ELF-1 (cell line): ENCODE data around the gene SPEM1.
"Not testable (repeated sequence)": the region's sequence is repeated elsewhere in the genome, so short reads cannot be mapped to it uniquely, and the experiment has no call there.

ENCODE experiments used
- DNase-seq: peaks from one replicate; pipeline ENCODE4 v3.0.0-alpha.2; 2016; ENCODE audit warnings: low read depth, low spot score

Gene SPEM1

GRCh38 chr17:7468804-7469389 lies 48.8 kb downstream of the SPEM1 start:
- DNase-seq = no peak

- DNase-seq = not testable (repeated sequence)
Measured at GRCh38 chr17:7469843-7470242, 49.7 kb downstream of the SPEM1 start.

- DNase-seq = not testable (repeated sequence)
Measured at GRCh38 chr17:7470457-7470973, 50.4 kb downstream of the SPEM1 start.
